ENCODE data around the gene TANK. TPM values are rescaled to one million over a fixed set of nuclear protein-coding genes. Genes with fewer than 3 reads are reported as not detected.

The TANK gene
- total RNA-seq, 1 experiment from 2014 or later = 52.5 TPM

GRCh38 chr2:161130354-161130753, 29.9 kb upstream of the TANK start:
- intact Hi-C loops (cut with micrococcal nuclease) = no loop called here
- no peaks in the 10 kb centered on the region for H3K27me3 ChIP-seq (ENCODE audit: insufficient read depth, low read length)
- BruUV-seq (replicated peaks) = no TSS peak
- H2AFZ ChIP-seq (ENCODE audit: low read depth, low read length, poor library complexity, severe bottlenecking) = peak overlapping the region; percentile 29
- POLR2A ChIA-PET = no interaction called here
- no peaks in the 10 kb centered on the region for H3K36me3 ChIP-seq (ENCODE audit: control insufficient read depth in 1 of 2, insufficient read depth in 2 of 2, low read length in 2 of 2)
- H4K20me1 ChIP-seq (ENCODE audit: insufficient read depth) = no peaks in the 10 kb centered on the region
- no peaks in the 10 kb centered on the region for H3K9me3 ChIP-seq (ENCODE audit: control insufficient read depth in 1 of 2, insufficient read depth in 1 of 2, low read depth in 1 of 2, low read length in 2 of 2)
- H3K27ac ChIP-seq (ENCODE audit: low read depth, low read length) = peak overlapping the region; percentile 87
- H3K9me2 ChIP-seq (ENCODE audit: insufficient read depth) = no peaks in the 10 kb centered on the region
- H3K79me2 ChIP-seq (ENCODE audit: insufficient read depth, low read length) = no peaks in the 10 kb centered on the region
- DNase-seq (ENCODE audit: low read depth, low spot score) (no peak), ATAC-seq (no peak)
- TF ChIP-seq JUND (IDR thresholded peaks at IDR 0.05) = no peak
- TF ChIP-seq ELF1 (IDR thresholded peaks at IDR 0.05; ENCODE audit: borderline replicate concordance, low read depth) = no peak
- no peak for TF ChIP-seq ZBTB33 (IDR thresholded peaks at IDR 0.05; ENCODE audit: extremely low read depth, insufficient replicate concordance, low read length)
- no peak for TF ChIP-seq CBX3 (IDR thresholded peaks at IDR 0.05; ENCODE audit: low read depth)
- TF ChIP-seq SRF (IDR thresholded peaks at IDR 0.05; ENCODE audit: low read depth) = no peak
- no peak for TF ChIP-seq SIN3A (IDR thresholded peaks at IDR 0.05; ENCODE audit: low read depth)
- no peak for TF ChIP-seq ZFX (IDR thresholded peaks at IDR 0.05)
- no peak for TF ChIP-seq YY1 (IDR thresholded peaks at IDR 0.05; ENCODE audit: extremely low read depth, insufficient replicate concordance, low read depth, low read length)
- TF ChIP-seq CTCF (IDR thresholded peaks at IDR 0.05 in 2 of 3, conservative IDR thresholded peaks at IDR 0.05 in 1 of 3; ENCODE audit: borderline replicate concordance in 1 of 3, insufficient read depth in 1 of 3, low read depth in 2 of 3, low read length in 2 of 3) = no peak
- no peak for TF ChIP-seq EZH2phosphoT487 (IDR thresholded peaks at IDR 0.05; ENCODE audit: borderline replicate concordance)
- TF ChIP-seq TCF7L2 (IDR thresholded peaks at IDR 0.05; ENCODE audit: borderline replicate concordance, extremely low read depth, insufficient read depth, insufficient read length) = no peak
- no peak for TF ChIP-seq CEBPB (IDR thresholded peaks at IDR 0.05; ENCODE audit: low read depth)
- no peak for TF ChIP-seq POLR2A (IDR thresholded peaks at IDR 0.05; ENCODE audit: borderline replicate concordance, extremely low read depth, insufficient read depth, insufficient read length)
- no peak for TF ChIP-seq FOSL1 (IDR thresholded peaks at IDR 0.05; ENCODE audit: low read depth)
- no peak for TF ChIP-seq ZNF274 (IDR thresholded peaks at IDR 0.05; ENCODE audit: low read depth, low read length)
- TF ChIP-seq EGR1 (IDR thresholded peaks at IDR 0.05; ENCODE audit: low read depth) = no peak
- TF ChIP-seq EZH2 (IDR thresholded peaks at IDR 0.05) = no peak
- TF ChIP-seq RAD21 (IDR thresholded peaks at IDR 0.05; ENCODE audit: low read depth) = no peak
- RAD21 ChIA-PET (ENCODE audit: low non-redundant PET in 1 of 2, low total read pairs in 2 of 2, uncharacterized antibody in 2 of 2, unreplicated experiment in 2 of 2) = no interaction called here
- H3K9ac ChIP-seq (ENCODE audit: low read length) = no peak overlapping the region
- no peak overlapping the region for H3K4me3 ChIP-seq (replicated peaks in 1 of 2; ENCODE audit: low read depth in 1 of 2, low read length in 2 of 2)
- CTCF ChIA-PET = no interaction called here
- H3K4me1 ChIP-seq (ENCODE audit: control insufficient read depth in 1 of 2, insufficient read depth in 2 of 2, low read length in 2 of 2) = peaks cover 74 to 84% of the 10 kb centered on the region in 2 experiments
- H3K4me2 ChIP-seq (ENCODE audit: low read length) = no peak overlapping the region

Measured in HCT116 (cell line).